Measurements from ENCODE around the gene RGL4.
"Not testable (repeated sequence)": the region's sequence is repeated elsewhere in the genome, so short reads cannot be mapped to it uniquely, and the experiment has no call there.

DNA sequence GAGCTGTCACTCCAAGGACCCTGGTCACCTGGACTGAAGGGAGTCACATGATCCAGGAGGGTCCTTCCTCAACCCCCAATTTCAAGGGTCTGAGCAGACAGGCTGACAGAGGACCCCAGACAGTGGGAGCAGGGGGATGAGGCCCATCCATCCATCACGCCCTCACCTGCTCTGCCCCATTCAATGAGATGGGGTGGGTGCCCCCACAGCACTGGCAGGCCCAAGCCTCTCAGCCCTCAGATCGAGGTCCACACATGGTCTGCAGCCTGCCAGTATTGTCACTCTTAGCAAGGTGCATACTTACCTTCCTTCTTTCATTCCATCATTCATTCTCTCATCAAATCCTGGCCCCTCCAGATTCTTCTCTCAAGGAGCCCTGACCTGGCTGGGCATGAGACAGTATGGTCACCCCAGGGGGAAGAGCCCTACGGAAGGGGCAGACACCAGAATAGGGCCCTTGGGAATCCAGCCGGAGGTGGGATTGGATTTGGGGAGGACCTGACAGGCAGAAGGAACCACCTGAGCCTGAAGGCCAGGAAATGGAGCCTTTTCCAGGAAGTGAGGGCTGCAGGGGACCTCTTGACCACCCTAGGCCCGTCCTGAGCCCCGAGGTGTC is 15.8 kb upstream of the RGL4 start:
- not testable (repeated sequence) for TF ChIP-seq EP300, POLR2AphosphoS5, POLR2A (IDR thresholded peaks at IDR 0.05)
- TF ChIP-seq, protein P1, sequence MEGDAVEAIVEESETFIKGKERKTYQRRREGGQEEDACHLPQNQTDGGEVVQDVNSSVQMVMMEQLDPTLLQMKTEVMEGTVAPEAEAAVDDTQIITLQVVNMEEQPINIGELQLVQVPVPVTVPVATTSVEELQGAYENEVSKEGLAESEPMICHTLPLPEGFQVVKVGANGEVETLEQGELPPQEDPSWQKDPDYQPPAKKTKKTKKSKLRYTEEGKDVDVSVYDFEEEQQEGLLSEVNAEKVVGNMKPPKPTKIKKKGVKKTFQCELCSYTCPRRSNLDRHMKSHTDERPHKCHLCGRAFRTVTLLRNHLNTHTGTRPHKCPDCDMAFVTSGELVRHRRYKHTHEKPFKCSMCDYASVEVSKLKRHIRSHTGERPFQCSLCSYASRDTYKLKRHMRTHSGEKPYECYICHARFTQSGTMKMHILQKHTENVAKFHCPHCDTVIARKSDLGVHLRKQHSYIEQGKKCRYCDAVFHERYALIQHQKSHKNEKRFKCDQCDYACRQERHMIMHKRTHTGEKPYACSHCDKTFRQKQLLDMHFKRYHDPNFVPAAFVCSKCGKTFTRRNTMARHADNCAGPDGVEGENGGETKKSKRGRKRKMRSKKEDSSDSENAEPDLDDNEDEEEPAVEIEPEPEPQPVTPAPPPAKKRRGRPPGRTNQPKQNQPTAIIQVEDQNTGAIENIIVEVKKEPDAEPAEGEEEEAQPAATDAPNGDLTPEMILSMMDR (IDR thresholded peaks at IDR 0.05), result not testable (repeated sequence)
